ENCODE data around the gene EXO1.
"Not testable (repeated sequence)": the region's sequence is repeated elsewhere in the genome, so short reads cannot be mapped to it uniquely, and the experiment has no call there.

The EXO1 gene

GRCh38 chr1:241802863-241803262 lies 45.1 kb upstream of the EXO1 start:
- no peaks in the 10 kb centered on the region for H3K4me1 ChIP-seq (ENCODE audit: insufficient read depth, low read length, poor library complexity, severe bottlenecking)
- no peaks in the 10 kb centered on the region for H3K9me3 ChIP-seq (ENCODE audit: insufficient read depth, low read depth, low read length)
- H3K79me2 ChIP-seq (ENCODE audit: insufficient read depth, low read length), result no peaks in the 10 kb centered on the region
- H2AFZ ChIP-seq (ENCODE audit: low read length), result no peak overlapping the region
- no peaks in the 10 kb centered on the region for H3F3A ChIP-seq (ENCODE audit: low read depth)
- H3K9ac ChIP-seq (ENCODE audit: low read depth, low read length, poor library complexity, severe bottlenecking), result no peak overlapping the region
- no peaks in the 10 kb centered on the region for H3K36me3 ChIP-seq (ENCODE audit: insufficient read depth, low read length)
- H3K27me3 ChIP-seq (ENCODE audit: insufficient read depth, low read length, poor library complexity, severe bottlenecking), result no peaks in the 10 kb centered on the region
- H3K4me2 ChIP-seq (ENCODE audit: low read depth, low read length, poor library complexity, severe bottlenecking), result no peak overlapping the region
- no peak overlapping the region for H3K4me3 ChIP-seq (ENCODE audit: low read length, poor library complexity, severe bottlenecking)
- H4K20me1 ChIP-seq (ENCODE audit: insufficient read depth, low read length, poor library complexity, severe bottlenecking), result no peaks in the 10 kb centered on the region
- no peaks in the 10 kb centered on the region for H3K9me2 ChIP-seq (replicated peaks; ENCODE audit: low read depth, low read length)
- TF ChIP-seq EZH2phosphoT487 (IDR thresholded peaks at IDR 0.05; ENCODE audit: borderline replicate concordance), result no peak
- TF ChIP-seq, protein P1, sequence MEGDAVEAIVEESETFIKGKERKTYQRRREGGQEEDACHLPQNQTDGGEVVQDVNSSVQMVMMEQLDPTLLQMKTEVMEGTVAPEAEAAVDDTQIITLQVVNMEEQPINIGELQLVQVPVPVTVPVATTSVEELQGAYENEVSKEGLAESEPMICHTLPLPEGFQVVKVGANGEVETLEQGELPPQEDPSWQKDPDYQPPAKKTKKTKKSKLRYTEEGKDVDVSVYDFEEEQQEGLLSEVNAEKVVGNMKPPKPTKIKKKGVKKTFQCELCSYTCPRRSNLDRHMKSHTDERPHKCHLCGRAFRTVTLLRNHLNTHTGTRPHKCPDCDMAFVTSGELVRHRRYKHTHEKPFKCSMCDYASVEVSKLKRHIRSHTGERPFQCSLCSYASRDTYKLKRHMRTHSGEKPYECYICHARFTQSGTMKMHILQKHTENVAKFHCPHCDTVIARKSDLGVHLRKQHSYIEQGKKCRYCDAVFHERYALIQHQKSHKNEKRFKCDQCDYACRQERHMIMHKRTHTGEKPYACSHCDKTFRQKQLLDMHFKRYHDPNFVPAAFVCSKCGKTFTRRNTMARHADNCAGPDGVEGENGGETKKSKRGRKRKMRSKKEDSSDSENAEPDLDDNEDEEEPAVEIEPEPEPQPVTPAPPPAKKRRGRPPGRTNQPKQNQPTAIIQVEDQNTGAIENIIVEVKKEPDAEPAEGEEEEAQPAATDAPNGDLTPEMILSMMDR (conservative IDR thresholded peaks at IDR 0.05; ENCODE audit: low read length), result no peak

DNA sequence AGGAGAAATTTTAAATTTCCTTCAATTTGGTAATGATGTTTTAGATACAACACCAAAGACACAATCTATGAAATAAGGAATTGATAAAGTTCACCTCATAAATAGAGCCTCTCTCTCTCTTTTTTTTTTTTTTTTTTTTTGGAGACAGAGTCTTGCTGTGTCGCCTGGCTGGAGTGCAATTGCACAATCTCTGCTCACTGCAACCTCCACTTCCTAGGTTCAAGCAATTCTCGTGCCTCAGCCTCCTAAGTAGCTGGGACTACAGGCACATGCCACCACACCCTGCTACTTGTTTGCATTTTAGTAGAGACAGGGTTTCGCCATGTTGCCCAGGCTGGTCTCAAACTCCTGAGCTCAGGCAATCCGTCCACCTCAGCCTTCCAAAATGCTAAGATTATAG lies 43.3 kb upstream of the EXO1 start:
- H3K4me1 ChIP-seq (ENCODE audit: insufficient read depth, low read length, poor library complexity, severe bottlenecking); H3K4me3 ChIP-seq (ENCODE audit: low read length, poor library complexity, severe bottlenecking); H3K4me2 ChIP-seq (ENCODE audit: low read depth, low read length, poor library complexity, severe bottlenecking): not testable (repeated sequence)

DNA sequence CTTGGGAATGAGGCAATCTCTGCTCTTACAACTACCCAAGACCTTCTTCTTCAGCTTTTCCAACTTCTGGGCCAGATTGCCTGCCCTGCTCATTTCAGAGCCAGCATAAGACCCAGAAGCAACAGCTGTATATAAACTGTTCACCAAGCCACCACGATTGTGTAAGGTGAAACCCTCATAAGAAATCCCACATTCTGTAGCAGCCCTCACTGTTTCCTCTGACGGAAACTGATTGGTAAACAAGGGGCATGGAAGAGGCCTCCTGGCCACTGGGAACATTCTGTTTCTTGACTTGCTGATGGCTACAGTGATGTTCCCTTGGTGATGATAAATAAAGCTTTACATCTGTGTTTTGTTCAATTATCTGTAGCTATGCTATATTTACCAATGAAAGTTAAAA lies 39.7 kb upstream of the EXO1 start:
- no peaks in the 10 kb centered on the region for H3K36me3 ChIP-seq (ENCODE audit: insufficient read depth, low read length)
- H3K9me2 ChIP-seq (replicated peaks; ENCODE audit: low read depth, low read length), result no peaks in the 10 kb centered on the region
- TF ChIP-seq, protein P1 (conservative IDR thresholded peaks at IDR 0.05; ENCODE audit: low read length), result no peak
- no peak for TF ChIP-seq EZH2phosphoT487 (IDR thresholded peaks at IDR 0.05; ENCODE audit: borderline replicate concordance)
- no peak overlapping the region for H3K9ac ChIP-seq (ENCODE audit: low read depth, low read length, poor library complexity, severe bottlenecking)
- no peak overlapping the region for H2AFZ ChIP-seq (ENCODE audit: low read length)
- no peaks in the 10 kb centered on the region for H3K27me3 ChIP-seq (ENCODE audit: insufficient read depth, low read length, poor library complexity, severe bottlenecking)
- H4K20me1 ChIP-seq (ENCODE audit: insufficient read depth, low read length, poor library complexity, severe bottlenecking), result no peaks in the 10 kb centered on the region
- no peaks in the 10 kb centered on the region for H3K4me1 ChIP-seq (ENCODE audit: insufficient read depth, low read length, poor library complexity, severe bottlenecking)
- H3K4me2 ChIP-seq (ENCODE audit: low read depth, low read length, poor library complexity, severe bottlenecking), result no peak overlapping the region
- H3K79me2 ChIP-seq (ENCODE audit: insufficient read depth, low read length), result no peaks in the 10 kb centered on the region
- no peak overlapping the region for H3K4me3 ChIP-seq (ENCODE audit: low read length, poor library complexity, severe bottlenecking)
- no peaks in the 10 kb centered on the region for H3K9me3 ChIP-seq (ENCODE audit: insufficient read depth, low read depth, low read length)
- H3F3A ChIP-seq (ENCODE audit: low read depth), result no peaks in the 10 kb centered on the region

More for the DNA sequence above, 43.3 kb upstream of the EXO1 start:
- H4K20me1 ChIP-seq (ENCODE audit: insufficient read depth, low read length, poor library complexity, severe bottlenecking); H3F3A ChIP-seq (ENCODE audit: low read depth); H3K79me2 ChIP-seq (ENCODE audit: insufficient read depth, low read length); H3K36me3 ChIP-seq (ENCODE audit: insufficient read depth, low read length); H2AFZ ChIP-seq (ENCODE audit: low read length); H3K27me3 ChIP-seq (ENCODE audit: insufficient read depth, low read length, poor library complexity, severe bottlenecking); H3K9ac ChIP-seq (ENCODE audit: low read depth, low read length, poor library complexity, severe bottlenecking); H3K9me2 ChIP-seq (replicated peaks; ENCODE audit: low read depth, low read length); H3K9me3 ChIP-seq (ENCODE audit: insufficient read depth, low read depth, low read length): not testable (repeated sequence)

DNA sequence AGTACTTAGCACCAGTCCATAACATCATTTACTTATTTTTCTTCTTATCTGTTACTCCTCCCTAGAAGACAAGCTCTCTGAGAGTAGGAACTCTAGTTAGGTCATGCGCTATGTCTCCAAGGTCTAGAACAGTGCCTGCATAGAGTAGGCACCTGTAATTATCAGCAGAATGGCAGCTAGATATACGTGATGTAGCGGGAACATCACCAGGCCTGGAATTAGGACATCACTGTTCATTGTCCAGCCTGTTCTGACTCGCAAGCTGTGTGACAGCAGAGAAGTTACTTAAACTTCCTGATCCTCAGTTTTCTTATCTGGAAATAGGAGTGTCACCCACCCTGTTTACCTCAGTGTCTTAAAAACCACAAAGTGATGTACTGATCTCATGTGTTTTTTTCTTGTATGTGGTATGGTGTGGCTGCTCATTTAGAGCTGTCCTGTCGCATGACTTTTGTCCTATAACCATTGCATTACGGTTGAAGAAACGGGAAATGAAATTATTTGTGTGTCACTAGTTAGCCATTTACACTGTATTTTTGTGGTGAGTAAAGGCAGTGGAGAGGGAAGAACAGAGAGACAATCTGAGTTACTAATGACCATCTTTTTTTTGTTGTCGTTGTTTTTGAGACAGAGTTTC lies 37.1 kb upstream of the EXO1 start:
- Histone ChIP-seq H3K79me2 (ENCODE audit: insufficient read depth, low read length) (no peaks in the 10 kb centered on the region), H3K4me1 (ENCODE audit: insufficient read depth, low read length, poor library complexity, severe bottlenecking) (no peaks in the 10 kb centered on the region), H3F3A (ENCODE audit: low read depth) (no peaks in the 10 kb centered on the region), H2AFZ (ENCODE audit: low read length) (no peak overlapping the region), H3K36me3 (ENCODE audit: insufficient read depth, low read length) (no peaks in the 10 kb centered on the region), H3K9me2 (replicated peaks; ENCODE audit: low read depth, low read length) (no peaks in the 10 kb centered on the region), H3K9ac (ENCODE audit: low read depth, low read length, poor library complexity, severe bottlenecking) (no peak overlapping the region), H3K27me3 (ENCODE audit: insufficient read depth, low read length, poor library complexity, severe bottlenecking) (no peaks in the 10 kb centered on the region), H4K20me1 (ENCODE audit: insufficient read depth, low read length, poor library complexity, severe bottlenecking) (no peaks in the 10 kb centered on the region), H3K9me3 (ENCODE audit: insufficient read depth, low read depth, low read length) (no peaks in the 10 kb centered on the region), H3K4me2 (ENCODE audit: low read depth, low read length, poor library complexity, severe bottlenecking) (no peak overlapping the region), H3K4me3 (ENCODE audit: low read length, poor library complexity, severe bottlenecking) (no peak overlapping the region)
- no peak for TF ChIP-seq EZH2phosphoT487 (IDR thresholded peaks at IDR 0.05; ENCODE audit: borderline replicate concordance)
- TF ChIP-seq, protein P1 (conservative IDR thresholded peaks at IDR 0.05; ENCODE audit: low read length), result no peak

Measured in Loucy (cell line).